VCaP (cell line): Measurements from ENCODE around the gene BMPR1B.

Experiments
- H3K27ac ChIP-seq: fragments of 450-650 bp; 2 replicates; pipeline ENCODE4 v1.5.1; 2017
- TF ChIP-seq, protein P1 (sequence below): fragments of 450-650 bp; conservative IDR thresholded peaks from 2 replicates; pipeline ENCODE4 v1.5.1; 2017; ENCODE audit warnings: mild to moderate bottlenecking, moderate library complexity

The BMPR1B gene

DNA sequence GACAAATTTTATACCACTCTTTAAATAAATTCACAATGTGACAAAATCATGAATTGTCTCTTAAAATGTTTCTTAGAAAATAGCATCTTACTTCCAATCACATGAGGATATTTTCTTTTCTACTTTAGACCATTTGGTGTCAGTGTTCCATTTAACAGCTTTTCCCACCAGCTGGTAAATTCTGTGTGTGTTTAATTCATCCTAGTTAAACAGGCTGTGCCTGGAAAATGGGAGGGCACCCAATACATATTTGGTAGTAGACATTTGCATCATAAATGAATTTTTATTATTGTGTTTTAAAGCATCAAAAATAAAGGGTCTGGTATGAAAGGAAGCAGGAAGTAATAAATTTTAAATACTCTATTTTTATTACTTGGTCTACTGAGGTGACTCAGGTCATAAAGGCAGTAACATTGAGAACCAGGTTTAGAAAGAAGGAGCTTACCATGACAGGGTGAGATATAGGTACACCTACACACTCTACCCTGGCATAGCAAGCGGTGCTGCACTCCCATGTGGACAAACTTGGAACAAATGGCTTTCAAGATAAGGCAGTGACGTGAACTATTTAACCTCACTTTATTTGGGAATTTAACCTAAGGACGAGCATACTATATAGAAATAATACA, 344.5 kb downstream of the BMPR1B start:
- TF ChIP-seq, protein P1, sequence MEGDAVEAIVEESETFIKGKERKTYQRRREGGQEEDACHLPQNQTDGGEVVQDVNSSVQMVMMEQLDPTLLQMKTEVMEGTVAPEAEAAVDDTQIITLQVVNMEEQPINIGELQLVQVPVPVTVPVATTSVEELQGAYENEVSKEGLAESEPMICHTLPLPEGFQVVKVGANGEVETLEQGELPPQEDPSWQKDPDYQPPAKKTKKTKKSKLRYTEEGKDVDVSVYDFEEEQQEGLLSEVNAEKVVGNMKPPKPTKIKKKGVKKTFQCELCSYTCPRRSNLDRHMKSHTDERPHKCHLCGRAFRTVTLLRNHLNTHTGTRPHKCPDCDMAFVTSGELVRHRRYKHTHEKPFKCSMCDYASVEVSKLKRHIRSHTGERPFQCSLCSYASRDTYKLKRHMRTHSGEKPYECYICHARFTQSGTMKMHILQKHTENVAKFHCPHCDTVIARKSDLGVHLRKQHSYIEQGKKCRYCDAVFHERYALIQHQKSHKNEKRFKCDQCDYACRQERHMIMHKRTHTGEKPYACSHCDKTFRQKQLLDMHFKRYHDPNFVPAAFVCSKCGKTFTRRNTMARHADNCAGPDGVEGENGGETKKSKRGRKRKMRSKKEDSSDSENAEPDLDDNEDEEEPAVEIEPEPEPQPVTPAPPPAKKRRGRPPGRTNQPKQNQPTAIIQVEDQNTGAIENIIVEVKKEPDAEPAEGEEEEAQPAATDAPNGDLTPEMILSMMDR, result peak; percentile 60
- H3K27ac ChIP-seq, result peak overlapping the region; percentile 40

DNA sequence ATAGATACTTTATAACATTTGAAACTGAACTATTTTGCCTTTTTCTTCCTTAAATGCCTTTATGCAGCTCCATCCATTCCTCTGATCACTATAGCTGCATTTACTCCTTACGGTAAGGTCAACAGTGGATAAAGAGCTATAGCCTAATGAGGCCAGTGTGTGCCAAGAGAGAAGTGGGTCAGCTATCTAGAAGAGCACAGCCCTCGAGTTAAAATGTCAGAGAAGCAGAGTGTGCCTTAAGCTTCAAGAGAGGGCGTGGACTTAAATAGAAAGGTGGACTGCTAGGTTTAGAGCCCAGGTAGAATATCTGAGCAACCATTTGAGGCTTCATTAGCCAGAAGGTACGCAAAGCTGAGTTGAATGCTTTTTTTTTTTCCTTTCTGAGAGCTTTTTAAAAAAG, 347.4 kb downstream of the BMPR1B start:
- H3K27ac ChIP-seq, result peak overlapping the region; percentile 88; the same call in 1 of the 2 replicates
- TF ChIP-seq, protein P1, result no peak

DNA sequence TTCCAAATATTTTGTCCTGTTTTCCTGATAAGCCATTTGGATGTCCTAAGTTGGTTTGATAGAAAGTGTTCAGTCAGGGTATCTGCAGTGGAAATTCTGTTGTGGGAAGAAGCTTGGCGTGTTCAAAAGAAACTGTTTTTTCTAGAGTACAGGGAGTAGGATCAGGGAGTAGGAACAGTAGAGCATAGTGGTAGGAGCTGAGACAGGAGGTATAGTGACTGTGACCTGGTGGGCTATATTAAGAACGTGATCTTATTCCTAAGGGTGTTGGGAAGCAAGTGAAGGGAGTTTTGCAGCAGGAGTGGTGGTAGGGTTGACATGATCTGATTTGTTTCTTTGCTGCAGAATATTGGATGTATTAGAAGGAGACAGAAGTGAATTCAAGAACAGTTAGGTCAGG, 348.2 kb downstream of the BMPR1B start:
- H3K27ac ChIP-seq, result peak overlapping the region; percentile 88
- TF ChIP-seq, protein P1, result no peak

DNA sequence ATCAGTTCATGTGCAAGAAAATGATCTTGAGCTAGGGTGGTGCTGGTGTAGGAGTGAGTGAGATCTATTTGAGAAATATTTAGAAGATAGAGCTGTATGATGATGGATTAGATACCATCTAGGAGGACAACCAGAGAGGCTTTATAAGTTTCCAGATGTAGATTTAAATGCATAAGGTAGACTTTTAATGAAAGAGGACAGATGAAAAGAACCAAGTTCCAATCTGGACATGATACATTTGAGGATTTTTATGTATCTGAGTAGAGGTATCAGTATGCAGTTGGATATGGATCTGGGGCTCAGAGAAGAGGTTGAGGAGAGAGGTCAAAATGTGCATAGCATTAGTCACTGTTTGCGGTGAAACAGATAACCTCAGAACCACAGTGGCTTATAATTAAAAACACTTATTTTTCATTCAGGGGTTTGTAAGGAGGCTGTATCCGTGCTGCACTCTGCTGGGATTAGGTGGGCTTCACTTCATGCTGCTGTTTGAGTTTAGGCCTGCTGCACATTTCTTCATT, 348.7 kb downstream of the BMPR1B start:
- H3K27ac ChIP-seq, result peak overlapping the region; percentile 88
- TF ChIP-seq, protein P1, result no peak

DNA sequence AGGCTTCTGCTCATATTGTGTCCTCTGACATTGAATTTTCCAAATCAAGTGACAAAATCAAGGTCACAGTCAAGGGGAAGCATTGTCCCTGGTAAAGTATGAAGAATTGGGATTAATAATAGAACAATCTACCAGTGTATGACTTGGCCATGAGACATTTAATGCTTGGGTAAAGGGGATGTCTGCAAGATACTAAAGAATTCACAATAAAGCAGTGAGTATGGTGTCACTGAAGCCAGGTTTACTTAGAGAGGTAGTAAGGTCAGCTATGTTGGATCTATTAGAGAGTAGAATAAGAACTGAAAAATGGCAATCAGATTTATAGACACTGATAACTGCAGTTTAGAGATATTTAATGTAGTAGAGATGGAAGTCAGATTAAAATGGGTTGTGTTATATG, 349.2 kb downstream of the BMPR1B start:
- TF ChIP-seq, protein P1, result no peak
- H3K27ac ChIP-seq, result peak overlapping the region; percentile 88

DNA sequence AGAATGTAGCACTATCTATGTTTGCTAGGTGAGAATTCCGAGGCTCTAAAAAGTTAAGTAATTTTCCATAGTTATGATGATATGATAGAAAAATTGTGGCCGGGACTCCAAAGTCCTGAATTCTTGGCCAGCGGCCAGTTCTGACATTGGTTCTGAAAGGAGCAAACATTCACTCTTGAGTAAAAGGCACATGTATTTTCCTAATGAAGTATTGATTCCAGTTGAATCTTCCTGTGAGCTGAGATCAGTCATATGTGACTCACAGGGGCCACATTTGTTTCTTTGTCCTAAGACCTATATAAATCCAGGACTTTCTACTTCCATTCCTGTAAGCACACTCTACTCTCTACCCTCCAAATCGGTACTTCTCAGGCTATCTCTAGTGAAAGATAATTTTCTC, 349.9 kb downstream of the BMPR1B start:
- peak overlapping the region; percentile 88 for H3K27ac ChIP-seq
- TF ChIP-seq, protein P1, result no peak

DNA sequence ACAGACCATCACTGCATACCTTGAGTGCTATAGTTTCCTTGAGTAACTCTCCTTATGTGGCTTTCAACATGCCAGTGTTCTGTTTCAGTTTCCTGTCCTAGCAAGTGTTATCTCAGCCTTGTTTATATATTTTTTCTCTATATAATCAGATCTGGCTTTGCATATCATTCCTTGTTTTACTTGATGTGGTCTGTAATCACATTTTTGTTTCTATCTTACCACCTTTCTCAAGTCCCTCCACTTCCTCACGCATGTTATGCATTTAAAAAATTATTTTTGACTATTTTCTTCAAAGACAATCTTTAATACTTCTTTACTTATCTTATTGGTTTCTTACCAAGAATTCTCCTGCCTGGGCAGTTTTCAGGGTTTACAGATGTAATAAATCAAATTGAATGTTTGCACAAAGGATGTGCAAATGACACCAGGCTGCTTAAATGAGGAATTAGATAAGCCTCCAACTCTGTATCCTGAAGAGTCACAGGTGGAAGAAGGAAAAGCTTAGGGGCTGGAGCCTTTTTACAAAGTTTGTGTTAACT, 351.2 kb downstream of the BMPR1B start:
- H3K27ac ChIP-seq, result peak overlapping the region; percentile 88
- TF ChIP-seq, protein P1, result no peak
